ENCODE measurements around the gene KRT14. TPM values are rescaled to one million over a fixed set of nuclear protein-coding genes. Genes with fewer than 3 reads are reported as not detected.
"Not testable (repeated sequence)": the region's sequence is repeated elsewhere in the genome, so short reads cannot be mapped to it uniquely, and the experiment has no call there.

Gene KRT14
- polyA plus RNA-seq, 3 donors: 0.28 to 0.55 (median 0.35) TPM

- DNase-seq (ENCODE audit: low read depth in 3 of 3, low spot score in 2 of 3): no peak
Measured at GRCh38 chr17:41580244-41580575, 6.5 kb downstream of the KRT14 start.

GRCh38 chr17:41579484-41580243, 7.0 kb downstream of the KRT14 start:
- peak; percentile 68 to 86 (median 79) for DNase-seq (ENCODE audit: low read depth in 3 of 3, low spot score in 2 of 3)

- DNase-seq (ENCODE audit: low read depth in 3 of 3, low spot score in 2 of 3): no peak
Measured at GRCh38 chr17:41578971-41579370, 7.7 kb downstream of the KRT14 start.

GRCh38 chr17:41578538-41578937, 8.2 kb downstream of the KRT14 start:
- no peak for DNase-seq (ENCODE audit: low read depth in 3 of 3, low spot score in 2 of 3)

GRCh38 chr17:41576740-41577139, 10.0 kb downstream of the KRT14 start:
- DNase-seq (ENCODE audit: low read depth in 3 of 3, low spot score in 2 of 3): not testable (repeated sequence)

GRCh38 chr17:41575336-41575735, 11.4 kb downstream of the KRT14 start:
- no peak for DNase-seq (ENCODE audit: low read depth in 3 of 3, low spot score in 2 of 3)

GRCh38 chr17:41571561-41572434, 14.9 kb downstream of the KRT14 start, which contains the start of gene KRT9:
Gene KRT9 (minus strand): TSS chr17:41572059. CDS start chr17:41571992, 67 bp downstream.
- DNase-seq (ENCODE audit: low read depth in 3 of 3, low spot score in 2 of 3): no peak

- DNase-seq (ENCODE audit: low read depth in 3 of 3, low spot score in 2 of 3): no peak
Measured at GRCh38 chr17:41567317-41567716, 19.4 kb downstream of the KRT14 start.

- no peak for DNase-seq (ENCODE audit: low read depth in 3 of 3, low spot score in 2 of 3)
Measured at GRCh38 chr17:41565338-41565737, 21.4 kb downstream of the KRT14 start.

GRCh38 chr17:41563607-41564170, 23.0 kb downstream of the KRT14 start:
- no peak for DNase-seq (ENCODE audit: low read depth in 3 of 3, low spot score in 2 of 3)

- no peak for DNase-seq (ENCODE audit: low read depth in 3 of 3, low spot score in 2 of 3)
Measured at GRCh38 chr17:41561554-41561953, 25.1 kb downstream of the KRT14 start.

GRCh38 chr17:41559548-41559947, 27.1 kb downstream of the KRT14 start:
- DNase-seq (ENCODE audit: low read depth in 3 of 3, low spot score in 2 of 3): no peak

GRCh38 chr17:41556931-41557330, 29.8 kb downstream of the KRT14 start:
- DNase-seq (ENCODE audit: low read depth in 3 of 3, low spot score in 2 of 3): no peak

- DNase-seq (ENCODE audit: low read depth in 3 of 3, low spot score in 2 of 3): no peak
Measured at GRCh38 chr17:41556306-41556705, 30.4 kb downstream of the KRT14 start.

GRCh38 chr17:41555105-41555887, 31.4 kb downstream of the KRT14 start:
- no peak for DNase-seq (ENCODE audit: low read depth in 3 of 3, low spot score in 2 of 3)

GRCh38 chr17:41553987-41554680, 32.6 kb downstream of the KRT14 start:
- DNase-seq (ENCODE audit: low read depth in 3 of 3, low spot score in 2 of 3): no peak

- no peak for DNase-seq (ENCODE audit: low read depth in 3 of 3, low spot score in 2 of 3)
Measured at GRCh38 chr17:41553176-41553575, 33.5 kb downstream of the KRT14 start.

- DNase-seq (ENCODE audit: low read depth in 3 of 3, low spot score in 2 of 3): no peak
Measured at GRCh38 chr17:41552455-41552854, 34.2 kb downstream of the KRT14 start.

GRCh38 chr17:41551365-41551764, 35.3 kb downstream of the KRT14 start:
- no peak for DNase-seq (ENCODE audit: low read depth in 3 of 3, low spot score in 2 of 3)

- DNase-seq (ENCODE audit: low read depth in 3 of 3, low spot score in 2 of 3): no peak
Measured at GRCh38 chr17:41549596-41550039, 37.1 kb downstream of the KRT14 start.
